Cerebellar nuclear complex (tissue), 1 donor: ENCODE measurements around the gene BCKDHB.
"Not testable (repeated sequence)": the region's sequence is repeated elsewhere in the genome, so short reads cannot be mapped to it uniquely, and the experiment has no call there.

Experiments
- DNase-seq, 2 experiments: peaks; one replicate each; lab custom pipeline; 2025; lab: John Stamatoyannopoulos, UW

Gene BCKDHB

DNA sequence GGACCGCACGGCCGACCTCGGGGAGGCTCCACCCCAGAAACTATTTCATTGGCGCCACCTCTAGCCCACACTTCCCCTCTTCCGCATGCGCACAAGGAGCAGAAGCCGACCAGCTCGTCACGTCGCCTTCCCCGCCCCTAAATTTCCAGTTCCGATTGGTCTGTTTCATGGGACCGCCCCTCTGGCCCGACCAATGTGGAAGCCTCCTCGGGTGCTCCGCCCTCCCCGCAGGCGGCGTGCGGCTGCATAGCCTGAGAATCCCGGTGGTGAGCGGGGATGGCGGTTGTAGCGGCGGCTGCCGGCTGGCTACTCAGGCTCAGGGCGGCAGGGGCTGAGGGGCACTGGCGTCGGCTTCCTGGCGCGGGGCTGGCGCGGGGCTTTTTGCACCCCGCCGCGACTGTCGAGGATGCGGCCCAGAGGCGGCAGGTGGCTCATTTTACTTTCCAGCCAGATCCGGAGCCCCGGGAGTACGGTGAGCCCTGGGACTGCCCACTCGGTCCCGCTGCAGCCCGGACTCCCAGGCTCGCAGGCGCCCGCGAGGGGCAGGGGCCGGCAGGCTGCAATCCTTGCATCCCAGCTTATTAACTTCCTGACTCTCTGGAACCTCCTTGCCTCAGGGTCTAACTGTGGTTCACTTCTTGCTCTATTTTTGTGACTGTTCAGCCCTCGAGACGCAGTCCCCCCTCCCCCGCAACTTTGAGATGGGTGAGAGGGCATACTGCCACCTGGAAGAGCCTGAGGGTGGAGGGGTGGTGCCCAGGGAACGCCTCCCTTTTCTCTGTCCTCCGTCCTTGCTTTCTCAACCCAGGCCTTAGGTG is at the start of gene BCKDHB:
Gene BCKDHB (plus strand): TSS at position 254 of the 818 bp plus-strand sequence. CDS start 23 bp downstream, at position 277.
- peak; percentile 87 to 90 for DNase-seq

DNA sequence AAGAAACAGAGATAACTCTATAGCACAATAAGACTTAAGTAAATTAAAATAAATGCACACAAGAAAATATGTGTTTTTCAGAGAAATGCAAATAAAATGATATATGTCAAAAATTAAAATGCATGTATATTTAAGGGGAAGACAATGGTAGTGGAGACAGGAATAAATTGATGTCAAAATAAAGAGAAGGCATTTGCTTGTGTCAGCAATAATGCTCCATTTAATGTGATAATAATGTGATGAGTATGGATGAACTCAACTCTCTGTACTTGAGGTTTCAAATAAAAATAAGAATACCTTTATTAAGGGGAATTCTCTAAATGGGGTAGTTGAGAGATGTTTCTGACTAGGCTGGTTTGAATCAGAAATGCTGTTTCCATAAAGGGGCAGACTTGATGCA is 45.7 kb upstream of the BCKDHB start:
- no peak for DNase-seq

DNA sequence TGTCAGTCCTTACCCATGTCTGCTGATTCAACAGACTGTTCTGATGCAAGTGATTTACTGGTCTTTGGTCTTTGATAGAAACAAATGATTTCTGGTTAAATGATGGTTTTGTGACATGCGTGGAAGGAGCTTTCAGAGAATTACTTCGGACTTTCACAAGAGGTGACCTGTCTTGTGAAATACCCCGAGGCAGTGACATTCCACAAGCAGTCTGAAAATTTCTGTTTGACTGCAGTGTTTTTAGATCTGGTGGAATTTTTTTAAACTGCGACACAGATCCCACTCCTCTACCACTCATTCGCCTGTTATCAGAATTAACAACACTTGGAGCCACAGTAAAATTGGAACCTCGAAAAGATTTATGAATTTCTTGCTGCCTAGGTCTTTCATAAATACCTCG is 38.3 kb upstream of the BCKDHB start:
- DNase-seq = not testable (repeated sequence)

DNA sequence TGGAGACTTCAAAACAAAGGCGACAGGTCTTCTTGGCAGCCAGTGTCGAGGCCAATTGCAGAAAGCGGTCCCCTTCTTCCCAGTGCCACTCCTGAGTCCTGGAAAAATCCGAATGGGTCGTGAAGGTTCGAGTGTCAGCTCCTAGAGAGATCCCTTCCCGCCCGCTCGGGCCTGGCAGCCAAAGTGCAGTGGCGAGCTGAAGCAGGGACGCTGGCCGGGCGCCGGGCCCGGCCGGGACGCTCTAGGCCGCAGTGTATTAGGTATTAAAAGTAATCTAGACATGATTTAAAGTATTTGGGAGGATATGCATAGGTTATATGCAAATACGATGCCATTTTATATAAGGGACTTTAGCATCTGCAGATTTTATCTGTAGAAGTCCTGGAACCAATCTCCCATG is 36.0 kb upstream of the BCKDHB start:
- not testable (repeated sequence) for DNase-seq

DNA sequence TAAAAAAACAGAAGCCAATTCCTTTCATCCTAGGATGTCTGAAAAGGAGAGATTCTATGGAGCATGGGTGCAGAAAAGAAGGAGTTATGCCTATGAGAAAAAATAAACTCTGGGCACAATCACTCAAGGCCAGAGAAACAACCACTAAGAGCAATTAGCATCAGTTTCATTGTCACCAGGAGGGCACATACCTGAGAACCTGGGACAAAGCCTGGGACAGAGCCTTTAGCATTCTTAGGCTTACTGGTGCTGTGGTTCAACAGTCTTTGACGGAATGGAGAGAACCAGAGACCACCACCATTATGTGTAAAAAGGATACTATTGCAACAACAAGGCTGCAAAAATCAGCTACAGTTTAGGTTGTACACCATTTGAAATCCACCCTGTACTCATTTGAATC is 29.4 kb upstream of the BCKDHB start:
- no peak for DNase-seq

DNA sequence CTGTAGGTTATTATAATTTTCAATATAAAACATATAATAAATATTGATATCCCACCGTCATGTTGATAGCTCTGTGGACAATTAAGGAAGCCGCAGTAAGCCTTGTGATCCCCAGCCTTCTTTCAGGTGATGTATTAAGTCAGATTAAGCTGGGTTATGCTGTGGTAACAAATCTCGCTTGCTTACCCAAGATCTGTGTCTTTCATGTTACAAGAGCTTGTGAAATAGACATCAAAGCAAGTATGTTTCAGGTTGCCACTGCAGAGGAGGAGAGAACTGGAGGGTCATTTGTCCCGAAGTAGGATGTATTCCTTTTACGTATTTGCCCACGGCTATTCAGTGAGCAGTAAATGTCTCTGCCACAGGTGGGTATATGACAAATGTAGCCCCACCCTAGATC is 17.8 kb upstream of the BCKDHB start:
- no peak for DNase-seq

DNA sequence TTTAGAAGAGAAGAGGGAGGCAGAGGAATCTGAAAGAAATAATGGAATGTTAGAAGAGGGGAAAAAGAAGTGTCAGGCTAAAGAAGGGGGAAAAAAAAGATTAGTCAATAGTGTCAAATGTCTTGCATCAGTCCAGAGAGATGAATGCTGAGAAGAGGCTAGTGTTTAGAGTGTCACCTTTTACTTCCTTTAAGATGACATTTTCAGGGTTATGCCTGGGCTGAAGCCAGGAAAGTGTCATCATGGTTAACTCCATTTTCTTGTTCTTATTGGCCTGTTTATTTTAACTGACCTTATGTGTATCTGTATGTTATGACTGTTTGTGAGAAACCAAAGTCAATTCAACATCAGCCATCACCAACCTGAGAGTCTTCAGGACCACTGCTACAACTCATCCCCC is 15.0 kb upstream of the BCKDHB start:
- DNase-seq = no peak

DNA sequence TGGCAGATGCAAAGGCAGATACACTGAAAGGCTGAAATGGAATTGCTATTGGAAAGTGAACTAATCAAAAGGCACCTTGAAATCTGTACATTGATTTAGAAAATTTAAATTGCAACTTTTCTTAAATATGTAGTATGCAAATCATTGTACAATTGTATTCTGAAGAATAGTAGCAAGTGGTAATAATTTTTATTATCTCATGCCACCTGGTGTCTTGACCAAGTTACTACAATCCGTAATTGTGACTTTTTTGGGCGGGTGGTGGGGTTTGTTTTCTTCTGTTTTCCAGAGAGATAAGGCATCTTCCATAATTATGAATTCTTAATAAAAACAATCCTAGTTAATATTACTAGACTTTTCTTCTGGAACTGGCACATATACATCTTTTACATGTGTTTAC is 12.5 kb upstream of the BCKDHB start:
- DNase-seq = no peak

DNA sequence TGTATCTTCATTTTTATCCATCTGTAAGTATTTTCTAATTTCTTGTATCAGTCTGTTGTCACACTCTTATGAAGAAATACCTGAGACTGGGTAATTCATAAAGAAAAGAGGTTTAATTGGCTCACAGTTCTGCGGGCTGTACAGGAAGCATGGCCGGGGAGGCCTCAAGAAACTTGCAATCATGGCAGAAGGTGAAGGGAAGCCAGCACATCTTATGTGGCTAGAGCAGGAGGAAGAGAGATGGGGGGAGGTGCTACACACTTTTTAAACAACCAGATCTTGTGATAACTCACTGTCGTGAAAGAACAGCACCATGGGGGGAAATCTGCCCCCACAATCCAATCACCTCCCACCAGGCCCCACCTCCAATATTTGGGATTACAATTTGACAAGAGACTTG is 10.9 kb upstream of the BCKDHB start:
- no peak for DNase-seq

DNA sequence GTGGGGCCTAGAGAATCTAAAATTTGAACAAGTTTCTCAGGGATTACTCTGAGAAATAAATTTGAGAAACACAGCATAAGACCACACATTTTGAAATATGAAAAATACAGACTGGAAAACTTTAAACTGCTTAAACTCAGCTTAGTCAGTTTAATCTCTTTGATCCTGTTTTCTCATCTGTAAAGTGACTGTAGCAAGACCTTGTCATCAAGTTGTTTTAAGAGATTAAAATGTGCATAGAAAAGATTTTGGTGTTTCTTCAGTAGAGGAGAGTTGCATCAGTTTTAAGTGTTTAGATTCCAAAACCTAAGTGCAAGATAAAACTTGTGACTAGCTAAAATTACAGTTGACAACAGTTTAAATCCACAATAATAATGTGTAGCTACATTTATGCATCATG is 8.1 kb upstream of the BCKDHB start:
- DNase-seq = no peak

DNA sequence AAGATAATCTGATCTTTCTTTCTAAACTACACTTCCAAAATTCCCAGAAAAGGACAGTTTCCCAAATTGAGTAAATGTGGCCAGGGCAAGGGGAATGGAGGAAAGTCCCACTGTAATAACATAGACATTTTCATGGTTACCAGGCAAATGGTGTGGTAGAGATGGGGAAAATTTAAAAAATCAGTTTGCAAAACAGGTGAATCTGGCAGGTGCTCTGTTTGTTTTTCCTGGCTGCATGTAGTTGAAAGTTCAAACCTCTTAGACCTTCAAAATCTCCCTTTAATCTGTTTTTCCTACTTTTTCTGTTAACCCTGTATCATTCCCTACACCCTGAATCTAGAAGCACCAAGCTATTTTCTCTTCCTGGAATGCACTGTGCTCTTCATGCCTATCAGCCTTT is 2.0 kb upstream of the BCKDHB start:
- no peak for DNase-seq

DNA sequence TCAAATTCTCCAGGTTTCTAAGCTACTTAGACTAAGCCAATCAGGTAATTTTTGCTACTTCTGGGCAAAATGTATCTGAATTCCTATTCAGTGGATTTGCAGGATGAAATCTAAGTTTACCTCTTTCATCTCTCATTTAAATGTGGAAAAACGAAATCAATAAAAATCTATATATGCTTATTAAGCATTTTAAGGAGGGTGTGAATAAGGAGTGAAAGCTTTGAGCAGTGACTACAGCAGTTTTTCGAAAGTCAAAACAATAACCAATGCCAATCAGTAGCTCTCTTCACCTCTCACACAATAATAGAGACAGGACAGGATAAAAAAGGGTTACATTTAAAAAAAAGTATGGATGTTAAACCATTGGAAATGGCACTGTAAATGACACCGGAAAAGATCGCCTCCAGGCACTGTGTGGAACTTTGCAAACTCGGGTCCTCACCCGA is 476 bp upstream of the BCKDHB start:
- DNase-seq = no peak

DNA sequence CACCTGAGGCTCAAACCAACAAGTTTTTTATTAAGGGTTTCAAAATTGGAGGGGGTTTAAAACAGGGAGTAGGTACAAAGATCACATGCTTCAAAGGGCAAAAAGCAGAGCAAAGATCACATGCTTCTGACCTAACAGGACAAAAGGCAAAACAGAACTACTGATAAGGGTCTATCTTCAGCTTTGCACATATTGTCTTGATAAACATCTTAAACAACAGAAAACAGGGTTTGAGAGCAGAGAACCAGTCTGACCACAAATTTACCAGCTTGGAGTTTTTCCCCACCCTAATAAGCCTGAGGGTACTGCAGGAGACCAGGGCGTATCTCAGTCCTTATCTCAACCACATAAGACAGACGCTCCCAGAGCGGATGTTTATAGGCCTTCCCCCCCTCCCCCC is 16.1 kb downstream of the BCKDHB start:
- DNase-seq = not testable (repeated sequence)

DNA sequence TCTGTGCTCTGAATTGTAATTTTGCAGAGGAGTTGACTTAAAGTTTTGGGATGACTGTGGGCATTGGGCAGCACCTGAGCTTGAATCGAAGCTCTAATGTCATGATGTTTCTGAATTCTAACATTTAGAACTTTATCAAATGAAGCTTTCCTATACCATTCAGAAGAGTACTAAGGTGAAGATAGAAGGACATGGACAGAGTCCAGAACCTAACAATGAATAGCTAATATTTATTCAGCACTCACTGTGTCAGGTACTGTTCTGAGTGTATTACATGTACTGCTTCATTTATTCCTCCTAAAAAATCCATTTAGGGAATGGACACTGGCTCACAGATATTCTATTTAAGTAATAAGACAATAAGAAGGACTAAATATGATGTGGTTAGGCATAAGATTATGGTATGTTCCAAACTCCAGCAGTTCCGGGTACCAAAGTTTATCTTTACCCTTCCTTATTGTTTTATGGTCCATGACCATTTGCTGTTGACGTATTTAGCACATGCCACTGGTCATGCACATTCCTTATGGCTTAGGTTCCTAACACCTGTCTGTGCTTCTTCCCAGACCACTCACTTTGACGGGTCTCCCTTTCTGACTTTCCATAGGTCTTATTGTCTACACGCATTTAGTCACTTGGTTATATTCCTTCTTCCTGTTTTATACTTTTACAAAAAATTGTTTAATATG is 20.3 kb downstream of the BCKDHB start:
- no peak for DNase-seq

DNA sequence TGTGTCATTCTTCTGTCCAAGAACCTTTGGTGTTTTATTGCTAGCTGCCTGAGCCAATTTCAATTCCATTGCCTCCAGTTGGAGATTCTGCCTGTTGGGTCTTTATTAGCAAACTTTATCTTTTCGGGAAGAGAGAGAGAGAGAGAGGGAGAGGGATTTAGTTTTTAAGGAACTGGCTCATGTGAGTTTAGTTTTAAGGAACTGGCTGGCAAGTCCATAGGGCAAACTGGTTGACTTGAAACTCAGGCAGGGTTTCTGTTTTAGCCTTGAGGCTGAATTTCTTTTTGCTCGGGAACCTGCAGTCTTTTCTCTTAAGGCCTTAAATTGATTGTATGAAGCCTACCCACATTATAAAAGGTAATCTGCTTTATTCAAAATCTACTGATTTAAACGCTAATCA is 23.0 kb downstream of the BCKDHB start:
- DNase-seq = no peak

DNA sequence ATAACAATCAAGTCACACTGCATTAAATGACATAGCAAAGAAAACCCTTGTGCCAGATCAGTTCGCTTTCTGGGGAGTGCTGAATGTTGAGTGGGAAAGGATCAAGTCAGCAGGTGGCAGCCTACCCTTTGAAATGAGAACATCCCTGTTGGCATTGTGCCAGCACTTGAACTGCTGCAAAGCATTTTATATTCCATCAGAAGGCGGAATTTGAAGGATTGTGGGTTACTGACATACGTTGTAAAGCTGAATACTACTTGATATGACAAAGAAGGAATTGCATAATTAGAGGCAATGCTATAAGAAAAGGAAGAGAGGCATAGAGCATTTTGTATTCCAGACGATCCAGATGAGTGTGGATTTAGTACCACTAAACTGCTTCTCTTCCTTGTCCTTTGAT is 26.5 kb downstream of the BCKDHB start:
- DNase-seq = no peak

DNA sequence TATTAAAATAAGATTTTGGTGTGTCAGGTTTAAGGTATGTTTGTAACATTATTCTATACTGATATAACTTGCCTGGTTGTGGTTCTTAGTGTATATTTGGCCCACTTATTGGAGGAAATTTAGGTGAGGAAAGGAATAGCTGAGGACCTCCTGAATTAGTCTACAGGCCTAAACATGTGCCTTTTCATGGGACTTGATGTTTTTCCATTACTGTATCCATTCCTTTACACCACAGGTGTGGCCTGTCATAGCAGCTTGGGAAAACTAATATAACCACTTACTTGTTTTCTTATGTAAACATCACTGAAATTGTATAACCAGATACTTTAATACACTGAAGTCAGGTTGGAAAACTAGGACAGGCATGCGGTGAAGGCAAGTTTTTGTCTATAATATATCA is 27.6 kb downstream of the BCKDHB start:
- DNase-seq = no peak

DNA sequence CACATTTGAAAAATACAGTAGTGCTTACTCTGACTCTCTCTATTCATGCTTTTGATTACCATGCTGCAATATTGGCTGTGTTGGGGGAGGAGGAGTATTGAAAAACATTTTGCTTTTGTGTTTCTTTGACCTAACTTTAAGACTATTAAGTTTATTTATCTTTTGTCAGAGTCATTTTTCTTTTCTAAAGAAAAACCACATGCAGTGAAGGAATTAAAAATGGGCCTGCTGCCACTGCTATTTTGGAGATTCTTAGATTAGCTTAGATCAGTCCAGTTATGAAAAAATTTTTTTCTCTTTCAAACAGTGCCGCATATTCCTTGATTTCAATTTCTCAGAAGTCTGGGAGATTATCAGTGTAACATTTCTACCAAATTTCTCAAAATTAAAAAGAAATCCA is 36.1 kb downstream of the BCKDHB start:
- no peak for DNase-seq

DNA sequence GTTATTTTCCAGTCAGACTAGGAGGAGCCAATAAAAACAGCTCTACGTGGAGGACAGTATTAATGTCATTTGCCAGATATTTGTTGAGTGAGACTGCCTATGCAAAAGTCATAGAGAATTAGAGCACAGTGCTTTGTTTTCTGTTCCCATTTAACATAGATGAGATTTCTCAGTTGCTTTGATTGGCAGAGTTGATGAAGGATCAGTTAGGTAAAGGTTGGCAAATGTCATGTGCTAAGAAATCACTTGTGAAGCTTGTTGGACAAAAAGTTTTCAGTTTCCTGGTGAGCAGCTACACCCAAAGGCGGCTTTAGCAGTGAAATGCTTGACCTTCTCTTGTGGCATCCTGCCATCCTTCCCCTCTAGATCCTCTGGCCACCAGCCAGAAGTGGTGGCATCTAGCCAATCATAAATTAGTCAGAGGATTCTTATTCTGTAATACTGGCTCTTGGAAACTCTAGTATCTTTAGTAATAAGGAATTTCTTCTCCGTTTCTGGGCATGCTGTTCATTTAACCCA is 37.0 kb downstream of the BCKDHB start:
- no peak for DNase-seq

DNA sequence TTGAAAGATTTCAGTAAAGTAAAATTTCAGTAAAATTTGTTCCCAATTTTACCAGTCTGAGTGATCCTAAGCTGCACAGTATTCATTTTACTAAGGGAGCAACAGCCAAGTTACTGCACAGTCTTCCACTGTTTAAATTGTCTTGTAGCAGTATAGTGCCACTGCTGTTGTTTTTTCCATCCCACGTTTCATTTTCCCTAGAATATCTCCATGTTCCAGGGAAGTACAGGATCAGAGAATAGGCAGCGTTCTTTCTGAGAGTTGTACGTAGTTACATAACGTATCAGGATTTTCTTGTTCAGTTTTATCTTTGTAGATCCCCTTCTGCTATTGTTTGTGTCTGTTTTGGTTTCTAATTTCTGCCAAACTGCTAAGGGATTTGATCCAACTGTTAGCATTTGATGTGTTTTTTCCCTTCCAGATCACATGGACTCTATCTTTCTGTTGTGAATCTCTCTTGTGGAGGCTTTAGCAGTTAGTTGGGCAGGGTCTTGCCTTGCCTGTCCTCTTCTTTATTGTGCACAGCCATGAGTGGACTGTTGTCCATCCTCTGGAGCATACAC is 38.4 kb downstream of the BCKDHB start:
- no peak for DNase-seq

DNA sequence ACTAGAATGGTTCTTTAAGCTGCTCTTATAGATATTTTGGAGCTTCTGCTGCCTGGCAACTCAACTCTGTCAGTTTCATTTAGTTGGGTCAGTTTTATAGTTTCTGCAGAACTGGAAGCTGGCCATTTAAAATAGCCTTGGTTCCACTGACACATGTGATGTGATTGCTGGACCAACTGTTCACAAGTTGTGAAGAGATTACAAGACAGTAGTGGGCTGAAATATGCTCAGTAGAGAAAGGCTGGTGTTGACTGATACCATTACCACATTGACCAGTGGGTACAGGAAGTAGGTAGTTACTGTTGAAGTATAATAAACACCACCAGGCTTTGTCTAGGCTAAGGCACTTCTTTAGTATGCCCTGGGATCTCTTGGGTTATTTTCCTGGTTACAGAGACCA is 39.0 kb downstream of the BCKDHB start:
- no peak for DNase-seq

DNA sequence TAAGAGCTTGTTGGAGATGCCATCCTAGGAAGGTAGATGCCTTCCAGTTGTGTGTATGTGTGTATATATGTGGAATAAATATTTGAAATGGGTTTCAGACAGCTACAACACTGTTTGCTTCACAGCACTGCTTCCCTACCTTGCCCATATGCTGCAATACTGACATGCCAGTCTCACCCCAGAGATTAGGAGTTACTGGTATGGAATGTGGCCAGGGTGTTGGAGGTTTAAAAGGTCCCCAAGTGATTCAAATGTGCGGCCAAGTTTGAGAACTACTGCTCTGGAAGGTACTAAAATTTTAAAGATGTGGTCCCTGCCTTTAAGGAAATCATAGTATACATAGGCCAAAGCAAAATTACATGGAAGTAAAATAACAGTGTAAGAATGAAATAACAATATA is 39.5 kb downstream of the BCKDHB start:
- no peak for DNase-seq

DNA sequence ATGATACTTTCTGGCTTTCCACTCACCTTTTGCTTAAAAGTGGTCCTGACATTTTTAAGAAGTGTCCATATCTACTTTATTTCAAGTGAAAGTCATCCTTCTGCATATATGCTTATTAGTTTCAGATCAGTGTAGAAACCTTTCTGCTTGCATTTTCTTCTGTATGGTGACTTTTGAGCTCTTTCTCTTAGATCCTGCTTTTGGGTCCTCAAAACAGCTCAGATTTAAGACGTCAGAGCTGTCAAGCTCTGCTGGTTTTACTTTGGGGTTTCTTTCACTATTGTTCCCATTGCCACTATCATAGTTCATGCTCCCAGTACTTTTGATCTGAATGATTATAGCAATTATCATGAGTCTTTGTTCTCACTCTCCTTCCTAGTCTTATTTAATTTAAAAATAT is 41.7 kb downstream of the BCKDHB start:
- no peak for DNase-seq
